HTERT RPE-1 (cell line): ENCODE measurements around the gene GARNL3.

Experiments used
- in situ Hi-C: fragments of 300-500 bp; cut with MboI; formaldehyde crosslinking; loops from 4 replicates; pipeline ENCODE4 v1.14.3; 2020; ENCODE audit warnings: low sequenced_read_pairs

Gene GARNL3

DNA sequence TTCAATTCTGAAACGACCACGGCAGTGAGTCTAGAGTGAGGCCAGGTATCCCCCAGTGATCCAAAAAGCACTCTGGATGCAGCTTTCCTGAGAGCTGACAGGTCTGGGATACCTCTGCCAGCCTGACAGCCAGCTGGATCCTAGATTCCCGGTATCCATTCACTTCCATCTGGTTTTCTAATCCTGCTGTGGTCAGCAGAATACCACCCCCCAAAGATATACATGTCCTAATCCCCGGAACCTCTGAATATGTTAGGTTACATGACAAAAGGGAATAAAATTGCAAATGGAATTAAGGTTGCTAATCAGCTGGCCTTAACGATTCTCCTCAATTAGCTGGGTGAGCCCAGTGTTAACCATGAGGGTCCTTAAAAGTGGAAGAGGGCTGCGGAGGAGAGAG, 158.2 kb downstream of the GARNL3 start:
- in situ Hi-C loops, result no loop called here

DNA sequence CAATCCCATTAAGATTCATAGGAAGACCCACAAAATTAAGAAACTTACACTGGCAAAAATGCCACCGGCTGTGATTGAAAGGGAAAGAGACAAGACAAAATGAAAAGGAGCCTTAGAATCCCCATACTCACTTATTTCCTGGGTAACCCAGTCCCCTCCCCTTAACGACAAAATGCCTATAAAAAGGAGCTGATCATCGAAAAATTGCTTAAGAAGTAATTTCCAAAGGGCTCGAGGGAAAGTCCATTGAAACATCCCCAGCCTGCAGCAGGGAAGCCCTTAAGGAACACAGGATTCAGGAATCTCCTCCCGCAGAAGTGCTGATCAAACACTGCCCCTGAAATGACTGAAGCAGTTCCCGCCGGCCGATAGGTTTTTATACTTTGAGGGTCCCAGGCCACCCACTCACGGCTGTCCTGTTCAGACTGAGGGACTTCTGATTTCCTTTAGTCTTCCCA, 158.9 kb downstream of the GARNL3 start:
- in situ Hi-C loops, result no loop called here

DNA sequence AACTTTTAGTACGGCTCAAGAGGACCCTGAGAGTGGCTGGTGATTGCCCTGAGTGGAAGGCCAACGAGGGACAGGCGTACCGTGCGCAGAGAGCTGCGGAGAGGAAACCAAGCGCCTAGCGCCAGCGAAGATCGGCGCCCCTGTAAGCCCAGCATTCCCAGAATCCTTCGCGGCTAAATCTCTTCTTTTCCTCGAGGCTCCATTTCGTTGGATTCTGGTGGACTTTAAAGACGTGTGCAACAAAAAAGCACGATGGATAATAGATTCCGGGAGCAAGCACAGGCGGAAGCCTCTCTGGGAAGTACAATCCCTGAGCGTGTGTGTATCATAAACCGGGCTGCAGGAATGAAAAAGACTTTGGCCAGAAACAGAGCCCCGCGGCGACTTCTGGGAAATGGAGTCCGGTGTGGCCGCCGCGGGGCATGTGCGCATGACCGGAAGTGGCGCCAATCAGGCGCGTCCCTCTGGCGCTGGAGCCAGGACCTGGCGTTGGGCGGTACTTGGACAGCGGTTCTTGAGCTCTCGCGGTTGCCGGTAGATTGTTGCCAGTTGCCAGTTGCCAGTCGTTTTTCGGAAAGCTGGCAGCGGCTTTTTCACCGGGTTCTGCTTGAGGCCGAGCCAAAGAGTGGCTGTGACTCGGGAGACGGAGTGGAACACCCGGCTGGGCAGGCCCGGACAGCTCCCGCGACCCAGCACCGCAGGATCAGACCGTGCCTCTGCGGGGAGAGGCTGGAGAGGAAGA, 159.5 kb downstream of the GARNL3 start, which contains the start of gene ZNF79:
Gene ZNF79, plus strand, starts transcription at position 449 of the 742 bp plus-strand sequence. CDS start 406 bp downstream, outside the sequence.
- in situ Hi-C loops, result no loop called here

DNA sequence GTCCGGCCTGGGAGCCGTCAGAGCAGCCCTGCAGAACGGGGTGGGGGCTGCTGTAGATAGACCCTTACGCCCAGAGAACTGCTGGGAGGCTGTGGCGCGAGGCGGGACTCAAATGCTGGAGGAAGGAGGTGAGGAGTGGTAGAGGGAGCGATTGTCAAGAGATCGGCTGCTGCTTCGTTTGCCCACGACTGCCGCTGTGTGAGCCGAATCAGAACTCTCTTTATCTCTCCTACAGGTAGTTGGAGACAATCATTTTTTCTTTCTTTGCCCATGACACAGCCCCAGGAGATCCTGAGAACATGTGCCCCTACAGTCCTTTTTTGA, 160.1 kb downstream of the GARNL3 start:
- in situ Hi-C loops, result no loop called here

DNA sequence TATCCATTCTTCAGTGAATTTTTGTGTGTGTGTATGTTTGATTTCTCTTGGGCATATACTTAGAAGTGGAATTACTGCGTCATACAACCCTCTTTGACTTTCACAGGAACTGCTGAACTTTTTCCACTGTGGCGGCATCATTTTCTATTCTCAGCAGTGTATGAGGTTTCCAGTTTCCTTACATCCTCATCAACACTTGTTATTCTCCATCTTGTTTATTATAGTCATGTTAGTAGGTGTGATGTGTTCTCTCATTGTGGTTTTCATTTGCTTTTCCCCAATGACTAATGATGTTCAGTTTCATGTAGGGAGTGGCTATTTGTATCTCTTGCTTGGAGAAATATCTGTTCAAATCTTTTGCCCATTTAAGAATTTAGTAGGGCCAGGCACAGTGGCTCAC, 162.2 kb downstream of the GARNL3 start:
- in situ Hi-C loops, result no loop called here

DNA sequence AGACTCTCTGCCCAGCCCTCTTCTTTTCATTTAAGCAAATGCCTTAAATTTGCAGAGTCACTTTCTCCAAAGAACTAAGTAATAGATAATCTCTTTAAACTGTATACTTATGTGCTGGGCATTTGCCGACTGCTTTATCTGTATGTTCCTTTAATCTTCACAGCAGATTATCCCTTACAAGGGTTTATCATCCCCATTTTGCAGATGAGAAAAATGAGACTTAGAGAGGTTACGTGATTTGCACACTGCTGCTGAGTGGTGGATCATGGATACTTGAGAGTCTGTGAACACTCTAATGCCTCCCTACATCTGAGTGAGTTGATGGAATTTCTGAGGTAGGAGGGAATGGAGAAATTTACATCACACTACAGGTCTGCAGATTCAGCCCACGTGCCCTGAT, 163.8 kb downstream of the GARNL3 start:
- in situ Hi-C loops, result no loop called here

DNA sequence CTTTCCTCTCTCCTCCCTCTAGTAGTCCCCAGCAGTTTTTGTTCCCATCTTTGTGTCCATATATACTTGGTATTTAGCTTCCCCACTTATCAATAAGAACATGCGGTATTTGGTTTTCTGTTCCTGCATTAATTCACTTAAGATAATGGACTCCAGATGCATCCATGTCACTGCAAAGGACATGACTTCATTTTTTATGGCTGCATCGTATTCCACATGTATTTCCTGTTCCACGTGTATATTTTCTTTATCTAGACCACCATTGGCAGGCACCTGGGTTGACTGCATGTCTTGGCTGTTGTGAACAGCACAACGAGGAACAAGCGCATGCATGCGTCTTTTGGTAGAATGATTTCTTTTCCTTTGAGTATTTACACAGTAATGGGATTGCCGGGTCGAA, 165.8 kb downstream of the GARNL3 start:
- in situ Hi-C loops, result no loop called here

DNA sequence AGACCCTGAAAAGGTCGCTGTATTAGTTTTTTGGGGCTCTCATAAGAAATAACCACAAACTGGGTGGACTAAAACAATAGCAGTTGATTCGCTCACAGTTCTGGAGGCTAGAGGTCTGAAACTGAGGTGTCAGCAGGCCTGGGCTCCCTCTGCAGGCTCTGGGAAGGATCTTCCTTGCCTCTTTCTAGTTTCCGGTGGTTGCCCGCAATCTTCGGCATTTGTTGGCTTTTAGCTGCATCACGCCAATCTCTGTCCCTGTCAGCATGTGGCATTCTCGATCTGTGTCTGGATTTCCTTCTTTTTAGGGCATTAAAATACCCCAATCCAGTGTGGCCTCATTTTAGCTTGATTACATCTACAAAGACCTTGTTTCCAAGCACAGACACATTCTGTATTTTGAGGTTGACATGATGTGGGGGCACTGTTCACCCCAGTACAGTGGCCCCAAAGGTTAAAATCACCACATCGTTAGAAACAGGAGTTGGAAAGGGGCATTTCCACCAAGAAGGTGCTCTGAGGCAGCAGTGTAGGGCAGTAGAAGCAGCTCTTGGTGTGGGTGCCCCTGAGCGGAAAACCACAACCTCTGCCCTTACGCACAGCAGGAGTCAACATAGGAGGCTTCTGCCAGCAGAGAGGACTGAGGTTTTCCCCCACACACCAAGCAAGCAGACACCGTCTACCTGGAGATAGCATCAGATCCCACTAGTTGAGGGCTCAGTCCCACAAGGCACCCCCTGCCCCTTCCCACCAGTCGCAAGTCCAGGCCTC, 173.1 kb downstream of the GARNL3 start:
- in situ Hi-C loops, result no loop called here

DNA sequence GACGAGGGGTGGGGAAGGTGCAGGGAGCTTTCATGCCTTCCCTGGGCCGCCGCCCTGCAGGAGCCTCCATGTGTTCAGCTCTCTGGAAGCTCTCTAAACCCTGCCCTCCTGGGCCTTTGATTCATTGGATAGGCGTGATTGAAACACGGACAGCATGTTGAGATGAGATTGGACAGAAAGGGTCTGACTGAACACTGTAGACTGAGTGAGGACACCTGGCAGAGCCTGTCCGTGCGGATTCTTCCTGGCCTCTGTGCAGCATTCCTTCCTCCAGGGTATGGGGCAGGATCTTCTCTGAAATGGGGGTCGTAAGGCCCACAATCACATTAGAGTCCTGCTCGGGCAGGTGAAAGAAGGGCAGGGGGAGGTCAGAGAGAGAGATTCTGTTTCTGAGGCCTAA, 173.8 kb downstream of the GARNL3 start:
- in situ Hi-C loops, result no loop called here
